A549 (cell line): Measurements from ENCODE around the gene SLC9C1. TPM values are rescaled to one million over a fixed set of nuclear protein-coding genes. Genes with fewer than 3 reads are reported as not detected.

ENCODE experiments used
- ATAC-seq, 2 experiments: fragments of 200-7000 bp in 1 of 2; fragments of >200 bp in 1 of 2; cut with Nextera tagmentation in 1 of 2; cut with Tn5 transposase in 1 of 2; 3 replicates each; pipeline versions ENCODE4 v1.8.0 to v1.9.1; 2018 to 2020; ENCODE audit warnings: mild to moderate bottlenecking in 1 of 2, moderate library complexity in 1 of 2
- CTCF ChIA-PET: fragments of 300-600 bp; sonication (Branson Sonifier 250); formaldehyde crosslinking; extraction: SDS; loops from one replicate; lab custom pipeline; 2021; ENCODE audit warnings: antibody characterized with exemption, inconsistent platforms; lab: Yijun Ruan, JAX
- POLR2A ChIA-PET: fragments of 350-600 bp; formaldehyde crosslinking; extraction: SDS; loops from one replicate; lab custom pipeline; 2021; ENCODE audit warnings: antibody characterized with exemption, inconsistent platforms; lab: Yijun Ruan, JAX
- DNase-seq, 2 experiments: peaks; one replicate each; pipeline versions ENCODE4 v3.0.0 to v3.0.0-alpha.2; 2011 to 2016; ENCODE audit warnings: low read depth in 1 of 2, low spot score in 1 of 2
- FAIRE-seq: peaks from 2 replicates; lab custom pipeline; 2011; peaks lifted over from hg19 to GRCh38; lab: Jason Lieb, UNC
- H3K27ac ChIP-seq, 2 experiments: fragments of >200 bp; sonication (Bioruptor Twin); formaldehyde crosslinking; 3 replicates each; pipeline ENCODE4 v1.5.1; 2016 to 2017
- H3K4me1 ChIP-seq: fragments of >200 bp; sonication (Bioruptor Twin); formaldehyde crosslinking; 3 replicates; pipeline ENCODE4 v1.6.1; 2016
- H3K4me2 ChIP-seq: fragments of >200 bp; sonication (Bioruptor Twin); formaldehyde crosslinking; 3 replicates; pipeline ENCODE4 v1.6.1; 2016
- H3K4me3 ChIP-seq: fragments of >200 bp; sonication (Bioruptor Twin); formaldehyde crosslinking; 3 replicates; pipeline ENCODE4 v1.5.1; 2016
- H3K9me3 ChIP-seq: fragments of >200 bp; sonication (Bioruptor Twin); formaldehyde crosslinking; 3 replicates; pipeline ENCODE4 v1.6.1; 2016
- BCL3 ChIP-seq: fragments of >200 bp; sonication (Bioruptor Twin); formaldehyde crosslinking; IDR thresholded peaks from 3 replicates; pipeline ENCODE4 v1.6.1; 2016
- CBX2 ChIP-seq: fragments of 200-600 bp; sonication (generic); IDR thresholded peaks from 2 replicates; pipeline ENCODE4 v1.6.1; 2016; ENCODE audit warnings: low read depth, mild to moderate bottlenecking, borderline replicate concordance
- CEBPB ChIP-seq, 2 experiments: fragments of >200 bp in 1 of 2; sonication (Bioruptor Twin) in 1 of 2; formaldehyde crosslinking in 1 of 2; IDR thresholded peaks; 2 replicates each; pipeline ENCODE4 v1.6.1; 2012 to 2016
- CHD2 ChIP-seq: fragments of 150-350 bp; IDR thresholded peaks from 2 replicates; pipeline ENCODE4 v1.6.1; 2014; ENCODE audit warnings: low read length; ENCODE audit not compliant: partially characterized antibody
- EHF ChIP-seq: fragments of 250-450 bp; sonication (Bioruptor Pico); IDR thresholded peaks from 2 replicates; pipeline ENCODE4 v1.5.0; 2020; ENCODE audit warnings: mild to moderate bottlenecking
- FOSB ChIP-seq: fragments of 250-450 bp; sonication (Bioruptor Pico); IDR thresholded peaks from 2 replicates; pipeline ENCODE4 v1.5.0; 2020; ENCODE audit warnings: mild to moderate bottlenecking, moderate library complexity
- GATA3 ChIP-seq: IDR thresholded peaks from 2 replicates; pipeline ENCODE4 v1.6.1; 2012; ENCODE audit warnings: borderline replicate concordance
- HDAC2 ChIP-seq: fragments of 200-600 bp; sonication (generic); IDR thresholded peaks from 2 replicates; pipeline ENCODE4 v1.6.1; 2016
- HEYL ChIP-seq: fragments of 250-450 bp; sonication (Bioruptor Pico); IDR thresholded peaks from 2 replicates; pipeline ENCODE4 v1.8.0; 2021; ENCODE audit warnings: mild to moderate bottlenecking, moderate library complexity
- HOXA7 ChIP-seq: fragments of 250-450 bp; sonication (Bioruptor Pico); IDR thresholded peaks from 2 replicates; pipeline ENCODE4 v1.5.0; 2020; ENCODE audit warnings: mild to moderate bottlenecking, moderate library complexity
- HOXB5 ChIP-seq: fragments of 250-450 bp; sonication (Bioruptor Pico); IDR thresholded peaks from 2 replicates; pipeline ENCODE4 v1.5.0; 2020; ENCODE audit warnings: mild to moderate bottlenecking, moderate library complexity
- JUNB ChIP-seq: fragments of >200 bp; sonication (Bioruptor Twin); formaldehyde crosslinking; IDR thresholded peaks from 2 replicates; pipeline ENCODE4 v1.6.1; 2016
- MAFK ChIP-seq: fragments of 450-650 bp; IDR thresholded peaks from 2 replicates; pipeline ENCODE4 v1.6.1; 2014; ENCODE audit not compliant: partially characterized antibody
- MAZ ChIP-seq: fragments of 150-350 bp; IDR thresholded peaks from 2 replicates; pipeline ENCODE4 v1.6.1; 2014; ENCODE audit warnings: antibody characterized with exemption, low read depth, low read length, borderline replicate concordance
- MYC ChIP-seq: IDR thresholded peaks from 2 replicates; pipeline ENCODE4 v1.6.1; 2012; ENCODE audit warnings: mild to moderate bottlenecking, inconsistent platforms, low read length, improper control_type of control experiment, borderline replicate concordance
- NPAS2 ChIP-seq: fragments of 250-450 bp; sonication (Bioruptor Pico); IDR thresholded peaks from 2 replicates; pipeline ENCODE4 v1.8.0; 2022; ENCODE audit warnings: mild to moderate bottlenecking, moderate library complexity, borderline replicate concordance
- PHF8 ChIP-seq: fragments of 200-600 bp; sonication (generic); IDR thresholded peaks from 2 replicates; pipeline ENCODE4 v1.6.1; 2016; ENCODE audit warnings: low read depth, mild to moderate bottlenecking, antibody characterized with exemption, moderate library complexity, borderline replicate concordance
- POLR2AphosphoS2 ChIP-seq: conservative IDR thresholded peaks from 2 replicates; pipeline ENCODE4 v1.6.1; 2012; ENCODE audit warnings: low read length, improper control_type of control experiment, inconsistent platforms
- RAD21 ChIP-seq, 2 experiments: fragments of >200 bp in 1 of 2; sonication (Bioruptor Twin) in 1 of 2; formaldehyde crosslinking in 1 of 2; IDR thresholded peaks in 1 of 2; conservative IDR thresholded peaks in 1 of 2; 2 replicates in 1 of 2; 3 replicates in 1 of 2; pipeline ENCODE4 v1.6.1; 2012 to 2018; ENCODE audit warnings: inconsistent platforms in 1 of 2
- RARB ChIP-seq: fragments of 250-450 bp; sonication (Bioruptor Pico); IDR thresholded peaks from 2 replicates; pipeline ENCODE4 v1.8.0; 2021; ENCODE audit warnings: mild to moderate bottlenecking, moderate library complexity
- SMC3 ChIP-seq: fragments of >200 bp; sonication (Bioruptor Twin); formaldehyde crosslinking; IDR thresholded peaks from 3 replicates; pipeline ENCODE4 v1.6.1; 2018; ENCODE audit warnings: inconsistent platforms
- SREBF2 ChIP-seq: fragments of 450-650 bp; IDR thresholded peaks from 2 replicates; pipeline ENCODE4 v1.6.1; 2014; ENCODE audit warnings: mild to moderate bottlenecking, moderate library complexity
- TP53 ChIP-seq: fragments of 250-450 bp; sonication (Bioruptor Pico); IDR thresholded peaks from 2 replicates; pipeline ENCODE4 v1.5.0; 2021; ENCODE audit warnings: mild to moderate bottlenecking, moderate library complexity
- ZNF302 ChIP-seq: fragments of 250-450 bp; sonication (Bioruptor Pico); IDR thresholded peaks from 2 replicates; pipeline ENCODE4 v1.9.0; 2021; ENCODE audit warnings: inconsistent platforms, mild to moderate bottlenecking, moderate library complexity
- WGBS: methylation state at CpG from one replicate; pipeline ENCODE4 v1.1.6; 2017; ENCODE audit errors: missing lambda C conversion rate; 5-methylcytosine and 5-hydroxymethylcytosine counted together
- polyA minus RNA-seq: library from RNA; depleted of rRNA, polyadenylated mRNA; stranded (reverse); fragments of >200 nt; gene quantifications from 2 replicates; pipeline ENCODE4 v1.2.3, GENCODE V29; 2011; rRNA and poly(A)+ RNA removed
- polyA plus RNA-seq, 4 experiments: library from polyadenylated mRNA; depleted of rRNA in 3 of 4; stranded (reverse); fragments of >200 nt; fragmentation: RNase III in 1 of 4; extraction: RNeasy Plus Mini Kit Qiagen cat#74134 plus additional on column Dnase treatment in 1 of 4; gene quantifications; 2 replicates in 3 of 4; 3 replicates in 1 of 4; pipeline ENCODE4 v1.2.3, GENCODE V29; 2011 to 2017
- TF ChIP-seq, protein P1 (sequence below): fragments of 150-350 bp; IDR thresholded peaks from 2 replicates; pipeline ENCODE4 v1.6.1; 2014; ENCODE audit warnings: low read depth, mild to moderate bottlenecking, low read length
- TF ChIP-seq, protein P2 (sequence below): fragments of >200 bp; sonication (Bioruptor Twin); formaldehyde crosslinking; IDR thresholded peaks from 3 replicates; pipeline ENCODE4 v1.5.1; 2016

The SLC9C1 gene
- not detected in 2 replicates for polyA plus RNA-seq (2011; rRNA removed)
- polyA plus RNA-seq (2012; cell fraction: cytosol; rRNA removed), result not detected in 2 replicates
- polyA plus RNA-seq (2012; cell fraction: nucleus; rRNA removed), result not detected in 2 replicates
- polyA plus RNA-seq (2017; fragmentation: RNase III; extraction: RNeasy Plus Mini Kit Qiagen cat#74134 plus additional on column Dnase treatment), result not detected in 3 replicates
- not detected in 2 replicates for polyA minus RNA-seq

DNA sequence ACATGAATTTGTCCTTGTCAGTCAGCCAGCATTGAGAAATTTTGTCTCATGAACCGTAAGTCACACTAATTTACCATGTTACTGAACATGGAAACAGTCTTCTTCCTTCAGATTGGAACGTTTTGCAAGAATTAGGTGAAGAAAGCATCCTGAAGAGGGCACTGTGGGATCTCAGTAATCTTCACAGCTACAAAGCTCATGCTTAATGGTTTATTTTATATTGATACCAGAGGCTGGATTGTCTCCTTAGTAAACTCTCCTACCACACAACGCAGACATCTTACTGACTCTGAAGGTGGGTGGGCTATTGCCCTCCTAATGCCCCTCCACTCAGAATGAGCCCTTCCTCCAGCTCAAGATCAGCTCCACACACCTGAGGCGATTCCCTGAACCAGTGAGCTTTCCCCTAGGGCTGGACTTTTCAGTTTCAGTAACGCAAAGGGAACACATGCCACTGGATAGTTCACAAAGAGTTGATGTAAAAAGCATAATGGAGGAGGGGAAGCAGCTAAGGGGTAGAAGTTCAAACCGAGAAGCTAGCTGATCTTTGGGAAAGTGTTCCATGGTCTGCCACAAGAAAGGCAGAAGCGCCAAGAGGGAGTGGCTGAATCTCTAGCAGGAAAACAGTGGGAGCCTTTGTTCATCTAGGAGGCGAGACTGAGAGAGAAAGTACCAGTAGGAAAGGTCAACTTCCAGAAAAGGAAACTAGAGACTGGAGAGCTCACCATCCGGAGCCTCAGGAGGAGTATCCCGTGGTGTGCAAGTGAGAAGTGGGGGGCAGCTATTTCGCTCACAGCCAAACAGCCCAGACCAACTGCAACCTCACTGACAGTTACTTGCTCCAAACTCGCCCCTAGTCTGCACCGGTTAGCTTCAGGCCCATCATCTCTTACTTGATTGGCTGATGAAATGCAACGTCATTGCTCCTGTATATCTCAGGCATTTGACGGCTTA is at the start of gene SLC9C1:
SLC9C1 (minus strand) TSS at position 849 of the 954 bp plus-strand sequence. CDS start 7,425 bp downstream, outside the sequence.
- Histone ChIP-seq H3K4me2 (peak within 1 kb of the TSS; percentile 58), H3K9me3 (no peaks in the 10 kb centered on the region), H3K27ac (peak within 1 kb of the TSS in 1 of 2 experiments; percentile 35; a peak in 1 of 6 replicates), H3K4me3 (peak within 1 kb of the TSS; percentile 31), H3K4me1 (no peaks in the 10 kb centered on the region)
- DNase-seq, result peak; percentile 21 to 73
- FAIRE-seq, result peak; percentile 98
- 32% methylated on average over 15 of the region's 15 CpGs for WGBS
- CTCF ChIA-PET, result interaction anchor here (0.6 to 3.1 kb wide), 31 partner anchors 9 to 1974 kb away, joined by 3 to 22 read pairs (median 3); partner anchors contain the start of gene CD200
- POLR2A ChIA-PET, result interaction anchor here (0.5 to 1.4 kb wide), 3 partner anchors 268 to 468 kb away, joined by 3 to 7 read pairs (median 4); partner anchors contain the start of genes ATG3 and SLC35A5
- ATAC-seq, result peak; percentile 87 to 92
- TF ChIP-seq NPAS2 (CRISPR knock-in tag), result no peak
- TF ChIP-seq HEYL (CRISPR knock-in tag), result no peak
- no peak for TF ChIP-seq MYC
- TF ChIP-seq FOSB (CRISPR knock-in tag), result no peak
- TF ChIP-seq RAD21 (conservative IDR thresholded peaks at IDR 0.05 in 1 of 2, IDR thresholded peaks at IDR 0.05 in 1 of 2), result peak; percentile 70 to 72
- no peak for TF ChIP-seq BCL3
- TF ChIP-seq RARB, result no peak
- TF ChIP-seq MAZ, result no peak
- TF ChIP-seq SMC3, result peak; percentile 45; the same call in 2 of the 3 replicates
- TF ChIP-seq CBX2, result no peak
- TF ChIP-seq CEBPB (IDR thresholded peaks at IDR 0.05), result peak; percentile 10 to 44; a peak in 2 of 4 replicates
- no peak for TF ChIP-seq HOXA7 (CRISPR knock-in tag)
- no peak for TF ChIP-seq HOXB5
- no peak for TF ChIP-seq PHF8
- TF ChIP-seq, protein P1, sequence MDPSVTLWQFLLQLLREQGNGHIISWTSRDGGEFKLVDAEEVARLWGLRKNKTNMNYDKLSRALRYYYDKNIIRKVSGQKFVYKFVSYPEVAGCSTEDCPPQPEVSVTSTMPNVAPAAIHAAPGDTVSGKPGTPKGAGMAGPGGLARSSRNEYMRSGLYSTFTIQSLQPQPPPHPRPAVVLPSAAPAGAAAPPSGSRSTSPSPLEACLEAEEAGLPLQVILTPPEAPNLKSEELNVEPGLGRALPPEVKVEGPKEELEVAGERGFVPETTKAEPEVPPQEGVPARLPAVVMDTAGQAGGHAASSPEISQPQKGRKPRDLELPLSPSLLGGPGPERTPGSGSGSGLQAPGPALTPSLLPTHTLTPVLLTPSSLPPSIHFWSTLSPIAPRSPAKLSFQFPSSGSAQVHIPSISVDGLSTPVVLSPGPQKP, result no peak
- TF ChIP-seq SREBF2, result no peak
- no peak for TF ChIP-seq JUNB
- TF ChIP-seq, protein P2, sequence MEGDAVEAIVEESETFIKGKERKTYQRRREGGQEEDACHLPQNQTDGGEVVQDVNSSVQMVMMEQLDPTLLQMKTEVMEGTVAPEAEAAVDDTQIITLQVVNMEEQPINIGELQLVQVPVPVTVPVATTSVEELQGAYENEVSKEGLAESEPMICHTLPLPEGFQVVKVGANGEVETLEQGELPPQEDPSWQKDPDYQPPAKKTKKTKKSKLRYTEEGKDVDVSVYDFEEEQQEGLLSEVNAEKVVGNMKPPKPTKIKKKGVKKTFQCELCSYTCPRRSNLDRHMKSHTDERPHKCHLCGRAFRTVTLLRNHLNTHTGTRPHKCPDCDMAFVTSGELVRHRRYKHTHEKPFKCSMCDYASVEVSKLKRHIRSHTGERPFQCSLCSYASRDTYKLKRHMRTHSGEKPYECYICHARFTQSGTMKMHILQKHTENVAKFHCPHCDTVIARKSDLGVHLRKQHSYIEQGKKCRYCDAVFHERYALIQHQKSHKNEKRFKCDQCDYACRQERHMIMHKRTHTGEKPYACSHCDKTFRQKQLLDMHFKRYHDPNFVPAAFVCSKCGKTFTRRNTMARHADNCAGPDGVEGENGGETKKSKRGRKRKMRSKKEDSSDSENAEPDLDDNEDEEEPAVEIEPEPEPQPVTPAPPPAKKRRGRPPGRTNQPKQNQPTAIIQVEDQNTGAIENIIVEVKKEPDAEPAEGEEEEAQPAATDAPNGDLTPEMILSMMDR, result peak; percentile 74
- TF ChIP-seq, all 56 proteins: peak for 4

GRCh38 chr3:112341386-112341785 is 47.4 kb upstream of the SLC9C1 start:
- DNase-seq (no peak), FAIRE-seq (no peak), ATAC-seq (no peak)
- Histone ChIP-seq H3K27ac (no peak overlapping the region), H3K4me3 (no peak overlapping the region), H3K4me2 (no peak overlapping the region), H3K4me1 (no peaks in the 10 kb centered on the region), H3K9me3 (0 out of 3 replicates have a peak, but pooled peaks cover 5% of the 10 kb centered on the region)
- 13% methylated on average over 2 of the region's 2 CpGs for WGBS
- ChIA-PET POLR2A (no interaction called here), CTCF (interaction anchor here (0.9 kb wide), 1 partner anchor 9 kb away, joined by 3 read pairs; no protein-coding TSS in a partner anchor)
- TF ChIP-seq GATA3 (no peak), HDAC2 (no peak), CHD2 (no peak), JUNB (no peak), POLR2AphosphoS2 (no peak), EHF (CRISPR knock-in tag) (no peak), TP53 (CRISPR knock-in tag) (no peak), HOXB5 (no peak), ZNF302 (CRISPR knock-in tag) (no peak), MAFK (no peak)
